Measurements from ENCODE around the gene OR2W3.

OR2W3 gene

GRCh38 chr1:247905910-247906503, 10.6 kb downstream of the OR2W3 start:
- H3K4me3 ChIP-seq (ENCODE audit: insufficient read depth in 1 of 2, low read depth in 1 of 2, low read length in 2 of 2): no peak overlapping the region
- no peak overlapping the region for H2BK5ac ChIP-seq (ENCODE audit: low read depth, low read length, poor library complexity, severe bottlenecking)
- H3K4me2 ChIP-seq (ENCODE audit: low read length, poor library complexity, severe bottlenecking): no peak overlapping the region
- no peak overlapping the region for H2BK120ac ChIP-seq (ENCODE audit: low read depth, low read length)
- H3K23ac ChIP-seq (ENCODE audit: low read length in 2 of 2): no peak overlapping the region
- H2BK12ac ChIP-seq (ENCODE audit: low read length in 2 of 2): no peak overlapping the region
- no peak overlapping the region for H2AFZ ChIP-seq (ENCODE audit: low read depth, low read length)
- no peaks in the 10 kb centered on the region for H3K36me3 ChIP-seq (ENCODE audit: control insufficient read depth in 1 of 2, insufficient read depth in 2 of 2, low read depth in 1 of 2, low read length in 2 of 2)
- H3K27me3 ChIP-seq (ENCODE audit: control insufficient read depth in 1 of 2, insufficient read depth in 1 of 2, low read length in 2 of 2): no peaks in the 10 kb centered on the region
- H3K4ac ChIP-seq (ENCODE audit: low read depth in 1 of 2, low read length in 2 of 2): no peak overlapping the region
- H3K4me1 ChIP-seq (ENCODE audit: control insufficient read depth, insufficient read depth, low read depth, low read length): no peaks in the 10 kb centered on the region
- H2BK15ac ChIP-seq (ENCODE audit: low read depth, poor library complexity, severe bottlenecking): no peak overlapping the region
- no peak overlapping the region for H4K8ac ChIP-seq (ENCODE audit: low read length)
- no peak for DNase-seq
- 64% methylated on average over 8 of the region's 9 CpGs for WGBS
- H3K9ac ChIP-seq (ENCODE audit: low read length): no peak overlapping the region
- H3K14ac ChIP-seq (ENCODE audit: low read length in 2 of 2): no peak overlapping the region
- no peak overlapping the region for H3K18ac ChIP-seq (ENCODE audit: low read depth in 1 of 2, low read length in 2 of 2)
- H3K9me3 ChIP-seq (ENCODE audit: control insufficient read depth, low read length): no peaks in the 10 kb centered on the region
- no peak overlapping the region for H2AK5ac ChIP-seq (ENCODE audit: low read length, severe bottlenecking)
- no peak overlapping the region for H4K91ac ChIP-seq (ENCODE audit: low read length)
- H3K79me1 ChIP-seq (replicated peaks; ENCODE audit: low read length, poor library complexity, severe bottlenecking): no peaks in the 10 kb centered on the region
- no peak overlapping the region for H3K27ac ChIP-seq (ENCODE audit: low read length, poor library complexity, severe bottlenecking)

GRCh38 chr1:247906504-247907047, 11.2 kb downstream of the OR2W3 start:
- Histone ChIP-seq H3K4me1 (ENCODE audit: control insufficient read depth, insufficient read depth, low read depth, low read length) (no peaks in the 10 kb centered on the region), H3K9me3 (ENCODE audit: control insufficient read depth, low read length) (no peaks in the 10 kb centered on the region), H3K79me1 (replicated peaks; ENCODE audit: low read length, poor library complexity, severe bottlenecking) (no peaks in the 10 kb centered on the region), H4K91ac (ENCODE audit: low read length) (no peak overlapping the region), H2BK15ac (ENCODE audit: low read depth, poor library complexity, severe bottlenecking) (no peak overlapping the region), H3K23ac (ENCODE audit: low read length in 2 of 2) (no peak overlapping the region), H2BK5ac (ENCODE audit: low read depth, low read length, poor library complexity, severe bottlenecking) (no peak overlapping the region), H3K4me3 (ENCODE audit: insufficient read depth in 1 of 2, low read depth in 1 of 2, low read length in 2 of 2) (peak overlapping the region in 1 of 2 experiments; percentile 47), H2AFZ (ENCODE audit: low read depth, low read length) (no peak overlapping the region), H2BK12ac (ENCODE audit: low read length in 2 of 2) (no peak overlapping the region), H3K4me2 (ENCODE audit: low read length, poor library complexity, severe bottlenecking) (peak overlapping the region; percentile 43), H4K8ac (ENCODE audit: low read length) (no peak overlapping the region), H2BK120ac (ENCODE audit: low read depth, low read length) (no peak overlapping the region), H3K36me3 (ENCODE audit: control insufficient read depth in 1 of 2, insufficient read depth in 2 of 2, low read depth in 1 of 2, low read length in 2 of 2) (no peaks in the 10 kb centered on the region), H3K9ac (ENCODE audit: low read length) (peak overlapping the region; percentile 77), H3K18ac (ENCODE audit: low read depth in 1 of 2, low read length in 2 of 2) (no peak overlapping the region), H3K4ac (ENCODE audit: low read depth in 1 of 2, low read length in 2 of 2) (no peak overlapping the region), H3K27me3 (ENCODE audit: control insufficient read depth in 1 of 2, insufficient read depth in 1 of 2, low read length in 2 of 2) (no peaks in the 10 kb centered on the region), H3K27ac (ENCODE audit: low read length, poor library complexity, severe bottlenecking) (peak overlapping the region; percentile 47), H2AK5ac (ENCODE audit: low read length, severe bottlenecking) (no peak overlapping the region), H3K14ac (ENCODE audit: low read length in 2 of 2) (no peak overlapping the region)
- DNase-seq: peak; percentile 1
- 90% methylated on average over 4 of the region's 7 CpGs for WGBS

GRCh38 chr1:247908766-247909165, 13.4 kb downstream of the OR2W3 start:
- H3K9ac ChIP-seq (ENCODE audit: low read length): no peak overlapping the region
- no peaks in the 10 kb centered on the region for H3K4me1 ChIP-seq (ENCODE audit: control insufficient read depth, insufficient read depth, low read depth, low read length)
- no peak overlapping the region for H3K4me2 ChIP-seq (ENCODE audit: low read length, poor library complexity, severe bottlenecking)
- no peak overlapping the region for H3K4me3 ChIP-seq (ENCODE audit: insufficient read depth in 1 of 2, low read depth in 1 of 2, low read length in 2 of 2)
- WGBS: 60% methylated on average over 4 of the region's 5 CpGs
- no peak overlapping the region for H3K27ac ChIP-seq (ENCODE audit: low read length, poor library complexity, severe bottlenecking)
- H3K18ac ChIP-seq (ENCODE audit: low read depth in 1 of 2, low read length in 2 of 2): no peak overlapping the region
- H2BK120ac ChIP-seq (ENCODE audit: low read depth, low read length): no peak overlapping the region
- no peak for DNase-seq
- no peak overlapping the region for H4K91ac ChIP-seq (ENCODE audit: low read length)
- H4K8ac ChIP-seq (ENCODE audit: low read length): no peak overlapping the region
- no peaks in the 10 kb centered on the region for H3K79me1 ChIP-seq (replicated peaks; ENCODE audit: low read length, poor library complexity, severe bottlenecking)
- H2BK12ac ChIP-seq (ENCODE audit: low read length in 2 of 2): no peak overlapping the region
- H3K14ac ChIP-seq (ENCODE audit: low read length in 2 of 2): no peak overlapping the region
- no peaks in the 10 kb centered on the region for H3K36me3 ChIP-seq (ENCODE audit: control insufficient read depth in 1 of 2, insufficient read depth in 2 of 2, low read depth in 1 of 2, low read length in 2 of 2)
- no peak overlapping the region for H2AFZ ChIP-seq (ENCODE audit: low read depth, low read length)
- H3K23ac ChIP-seq (ENCODE audit: low read length in 2 of 2): no peak overlapping the region
- no peak overlapping the region for H2BK15ac ChIP-seq (ENCODE audit: low read depth, poor library complexity, severe bottlenecking)
- no peak overlapping the region for H2AK5ac ChIP-seq (ENCODE audit: low read length, severe bottlenecking)
- H3K4ac ChIP-seq (ENCODE audit: low read depth in 1 of 2, low read length in 2 of 2): no peak overlapping the region
- no peaks in the 10 kb centered on the region for H3K27me3 ChIP-seq (ENCODE audit: control insufficient read depth in 1 of 2, insufficient read depth in 1 of 2, low read length in 2 of 2)
- peaks cover 5% of the 10 kb centered on the region for H3K9me3 ChIP-seq (ENCODE audit: control insufficient read depth, low read length)
- H2BK5ac ChIP-seq (ENCODE audit: low read depth, low read length, poor library complexity, severe bottlenecking): no peak overlapping the region

- Histone ChIP-seq H3K9ac (ENCODE audit: low read length) (no peak overlapping the region), H2AK5ac (ENCODE audit: low read length, severe bottlenecking) (no peak overlapping the region), H2AFZ (ENCODE audit: low read depth, low read length) (no peak overlapping the region), H3K27ac (ENCODE audit: low read length, poor library complexity, severe bottlenecking) (no peak overlapping the region), H3K4me1 (ENCODE audit: control insufficient read depth, insufficient read depth, low read depth, low read length) (no peaks in the 10 kb centered on the region), H3K27me3 (ENCODE audit: control insufficient read depth in 1 of 2, insufficient read depth in 1 of 2, low read length in 2 of 2) (no peaks in the 10 kb centered on the region), H2BK5ac (ENCODE audit: low read depth, low read length, poor library complexity, severe bottlenecking) (no peak overlapping the region), H3K4me2 (ENCODE audit: low read length, poor library complexity, severe bottlenecking) (no peak overlapping the region), H3K4me3 (ENCODE audit: insufficient read depth in 1 of 2, low read depth in 1 of 2, low read length in 2 of 2) (no peak overlapping the region), H3K9me3 (ENCODE audit: control insufficient read depth, low read length) (peaks cover 5% of the 10 kb centered on the region), H3K36me3 (ENCODE audit: control insufficient read depth in 1 of 2, insufficient read depth in 2 of 2, low read depth in 1 of 2, low read length in 2 of 2) (no peaks in the 10 kb centered on the region), H3K23ac (ENCODE audit: low read length in 2 of 2) (no peak overlapping the region), H2BK120ac (ENCODE audit: low read depth, low read length) (no peak overlapping the region), H2BK15ac (ENCODE audit: low read depth, poor library complexity, severe bottlenecking) (no peak overlapping the region), H3K18ac (ENCODE audit: low read depth in 1 of 2, low read length in 2 of 2) (no peak overlapping the region), H3K14ac (ENCODE audit: low read length in 2 of 2) (no peak overlapping the region), H3K79me1 (replicated peaks; ENCODE audit: low read length, poor library complexity, severe bottlenecking) (no peaks in the 10 kb centered on the region), H4K91ac (ENCODE audit: low read length) (no peak overlapping the region), H3K4ac (ENCODE audit: low read depth in 1 of 2, low read length in 2 of 2) (no peak overlapping the region), H4K8ac (ENCODE audit: low read length) (no peak overlapping the region), H2BK12ac (ENCODE audit: low read length in 2 of 2) (no peak overlapping the region)
- no peak for DNase-seq
- WGBS: 51% methylated on average over 2 of the region's 2 CpGs
Measured at GRCh38 chr1:247913786-247914185, 18.4 kb downstream of the OR2W3 start.
